K562 (cell line): Measurements from ENCODE around the gene ST6GALNAC5.

ENCODE experiments used
- ATF2 ChIP-seq: sonication (generic); formaldehyde crosslinking; IDR thresholded peaks from 2 replicates; pipeline ENCODE4 v1.8.1; 2022; ENCODE audit warnings: missing genetic modification reagents
- CBFB ChIP-seq: sonication (generic); formaldehyde crosslinking; IDR thresholded peaks from 2 replicates; pipeline ENCODE4 v1.4.0; 2020; ENCODE audit warnings: mild to moderate bottlenecking, missing genetic modification reagents
- NR2C2 ChIP-seq, 2 experiments: fragments of 200-800 bp in 1 of 2; sonication (Bioruptor generic) in 1 of 2; sonication (generic) in 1 of 2; formaldehyde crosslinking in 1 of 2; IDR thresholded peaks; 2 replicates each; pipeline versions ENCODE4 v1.6.1 to v1.8.0; 2016 to 2022; ENCODE audit warnings: mild to moderate bottlenecking in 1 of 2, missing compliant biosample characterization in 1 of 2, missing genetic modification characterization in 1 of 2, missing genetic modification reagents in 1 of 2
- SETDB1 ChIP-seq: IDR thresholded peaks from one replicate; pipeline ENCODE4 v1.6.1; 2012; ENCODE audit warnings: low read length, control low read depth, inconsistent platforms
- TF ChIP-seq, protein P1 (sequence below), 2 experiments: IDR thresholded peaks in 1 of 2; conservative IDR thresholded peaks in 1 of 2; 2 replicates each; pipeline ENCODE4 v1.6.1; 2016; ENCODE audit warnings: low read depth in 2 of 2, mild to moderate bottlenecking in 1 of 2, missing compliant biosample characterization in 1 of 2, missing genetic modification characterization in 1 of 2, moderate library complexity in 1 of 2

GRCh38 chr1:77103486-77103885, 236.2 kb downstream of the ST6GALNAC5 start:
- TF ChIP-seq SETDB1: no peak
- no peak for TF ChIP-seq CBFB
- TF ChIP-seq NR2C2 (CRISPR knock-in tag; IDR thresholded peaks at IDR 0.05): no peak
- no peak for TF ChIP-seq NR2C2 (tag; IDR thresholded peaks at IDR 0.05)
- TF ChIP-seq ATF2 (CRISPR knock-in tag): no peak
- TF ChIP-seq, protein P1, sequence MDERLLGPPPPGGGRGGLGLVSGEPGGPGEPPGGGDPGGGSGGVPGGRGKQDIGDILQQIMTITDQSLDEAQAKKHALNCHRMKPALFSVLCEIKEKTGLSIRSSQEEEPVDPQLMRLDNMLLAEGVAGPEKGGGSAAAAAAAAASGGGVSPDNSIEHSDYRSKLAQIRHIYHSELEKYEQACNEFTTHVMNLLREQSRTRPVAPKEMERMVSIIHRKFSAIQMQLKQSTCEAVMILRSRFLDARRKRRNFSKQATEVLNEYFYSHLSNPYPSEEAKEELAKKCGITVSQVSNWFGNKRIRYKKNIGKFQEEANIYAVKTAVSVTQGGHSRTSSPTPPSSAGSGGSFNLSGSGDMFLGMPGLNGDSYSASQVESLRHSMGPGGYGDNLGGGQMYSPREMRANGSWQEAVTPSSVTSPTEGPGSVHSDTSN (CRISPR knock-in tag; IDR thresholded peaks at IDR 0.05; ENCODE audit: low read depth): no peak
- TF ChIP-seq, protein P1 (tag; conservative IDR thresholded peaks at IDR 0.05; ENCODE audit: low read depth): no peak
